Activated effector memory CD4-positive, alpha-beta T cell treated with anti-CD3 and anti-CD28 coated beads, Interleukin-2, amount 50 U/mL, for 16 hours (primary cell): Measurements from ENCODE around the gene VMP1.

ENCODE experiments used
- DNase-seq: peaks from one replicate; pipeline ENCODE4 v3.0.0-alpha.2; 2020

Gene VMP1

GRCh38 chr17:59707149-59707970 lies at the start of gene VMP1, which contains the start of gene PTRH2:
TSS of gene VMP1 (plus strand) at chr17:59707654. CDS start at chr17:59731447, 23,793 bp downstream.
TSS of gene PTRH2 (minus strand) at chr17:59707430. CDS start at chr17:59697978, 9,452 bp downstream.
- DNase-seq = peak; percentile 96

DNA sequence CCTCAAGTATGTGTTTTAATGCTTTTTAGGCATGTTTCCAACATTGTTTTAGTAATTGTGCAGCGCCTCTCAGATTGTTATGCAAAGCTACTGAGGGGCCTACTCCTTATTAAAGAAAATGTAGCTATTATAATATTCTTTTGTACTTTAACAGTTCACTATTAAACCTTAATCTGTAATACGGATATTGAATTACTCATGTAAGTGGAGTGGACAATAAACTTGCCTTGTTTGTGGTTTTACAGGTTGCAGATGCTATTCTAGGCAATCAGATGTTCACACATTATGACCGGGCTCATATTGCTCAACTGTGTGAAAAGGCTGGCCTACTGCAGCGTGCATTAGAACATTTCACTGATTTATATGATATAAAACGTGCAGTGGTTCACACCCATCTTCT lies 41.2 kb upstream of the VMP1 start:
- DNase-seq = no peak

GRCh38 chr17:59668816-59669215 lies 38.6 kb upstream of the VMP1 start:
- DNase-seq = no peak

DNA sequence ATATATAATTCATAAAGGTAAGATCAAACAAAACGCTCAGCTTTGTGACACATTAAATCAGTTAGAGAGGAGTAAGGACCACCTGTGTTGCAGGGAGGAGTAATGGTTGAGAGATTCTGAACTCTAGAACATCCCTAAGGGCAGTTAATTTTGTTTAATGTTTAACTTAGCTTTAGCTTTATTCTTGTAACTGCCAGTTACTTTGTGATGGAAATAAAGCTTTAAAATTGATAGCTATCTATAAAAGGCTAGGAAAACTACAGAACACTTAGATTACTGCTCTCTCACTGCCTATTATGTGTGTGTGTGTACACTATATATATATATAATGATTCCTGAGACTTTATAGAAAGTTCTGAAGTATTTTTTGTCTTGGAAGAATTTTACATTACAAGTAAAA lies 38.0 kb upstream of the VMP1 start:
- DNase-seq = no peak

- DNase-seq = no peak
These were observed 37.5 kb upstream of the VMP1 start for GRCh38 chr17:59669944-59670343.

DNA sequence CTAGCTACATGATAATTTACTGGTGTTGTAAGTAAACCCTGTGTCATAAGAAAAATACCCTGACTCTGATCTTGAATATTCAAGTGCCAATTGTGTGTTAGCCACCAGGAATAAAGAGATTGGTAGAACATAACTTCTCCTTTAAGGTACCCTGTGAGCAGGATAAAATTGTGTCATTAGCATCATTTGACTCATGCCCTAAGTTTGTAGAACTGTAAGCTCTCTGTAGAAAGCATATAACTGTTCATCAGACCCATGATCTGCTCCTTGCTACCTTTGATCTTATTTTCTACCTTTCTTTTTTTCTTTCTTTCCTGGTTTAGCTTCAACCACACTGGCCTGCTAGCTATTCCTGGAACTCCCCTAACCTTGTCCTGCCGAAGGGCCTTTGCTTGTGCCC lies 36.1 kb upstream of the VMP1 start:
- no peak for DNase-seq

GRCh38 chr17:59675231-59675630 lies 32.2 kb upstream of the VMP1 start:
- no peak for DNase-seq

DNA sequence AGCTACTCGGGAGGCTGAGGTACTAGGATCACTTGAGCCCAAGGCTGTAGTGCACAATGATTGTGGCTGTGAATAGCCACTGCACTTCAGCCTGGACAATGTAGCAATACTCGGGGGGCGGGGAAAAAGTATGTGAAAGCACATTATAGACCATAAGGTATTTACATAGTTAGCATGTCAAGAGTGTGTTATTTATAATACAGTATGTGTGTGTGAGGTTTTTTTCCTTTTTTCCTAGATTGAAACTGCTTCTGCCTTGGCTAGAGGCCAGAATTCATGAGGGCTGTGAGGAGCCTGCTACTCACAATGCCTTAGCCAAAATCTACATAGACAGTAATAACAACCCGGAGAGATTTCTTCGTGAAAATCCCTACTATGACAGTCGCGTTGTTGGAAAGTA lies 30.7 kb upstream of the VMP1 start:
- no peak for DNase-seq

DNA sequence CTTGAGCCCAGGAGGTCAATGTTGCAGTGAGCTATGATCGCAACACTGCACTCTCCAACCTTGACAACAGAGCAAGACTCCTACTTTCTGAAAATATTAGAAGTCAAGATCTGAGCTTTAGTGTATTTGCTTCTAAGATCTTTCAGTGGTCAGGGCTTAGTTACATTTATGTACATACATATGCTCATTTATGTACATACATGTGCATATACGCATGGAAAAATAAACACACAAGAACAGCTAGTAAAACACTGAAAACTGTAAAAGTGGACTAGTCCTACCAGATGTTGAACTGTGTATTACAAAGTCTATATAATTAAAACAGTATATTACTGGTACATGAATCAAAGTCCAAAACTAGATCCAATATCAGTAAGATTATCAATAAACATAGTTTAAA lies 28.5 kb upstream of the VMP1 start:
- DNase-seq = no peak

DNA sequence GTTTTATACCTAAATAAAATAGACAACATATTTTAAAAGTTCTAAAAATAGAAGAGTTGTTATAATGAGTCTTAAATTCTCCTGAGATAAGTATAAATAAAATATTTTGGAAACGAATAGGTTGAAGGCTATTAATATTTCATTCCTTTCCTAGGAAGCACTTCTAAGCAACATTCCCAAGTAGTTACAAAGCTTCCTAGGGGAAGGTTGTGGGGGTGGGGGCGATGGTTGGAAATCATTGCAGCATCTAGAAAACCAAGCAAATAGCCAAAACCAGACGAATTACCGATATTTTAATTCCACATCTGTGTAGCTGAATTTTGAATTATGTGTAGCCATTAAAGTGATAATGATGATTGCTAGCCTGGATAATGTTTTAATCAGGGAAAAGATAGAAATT lies 27.1 kb upstream of the VMP1 start:
- no peak for DNase-seq

DNA sequence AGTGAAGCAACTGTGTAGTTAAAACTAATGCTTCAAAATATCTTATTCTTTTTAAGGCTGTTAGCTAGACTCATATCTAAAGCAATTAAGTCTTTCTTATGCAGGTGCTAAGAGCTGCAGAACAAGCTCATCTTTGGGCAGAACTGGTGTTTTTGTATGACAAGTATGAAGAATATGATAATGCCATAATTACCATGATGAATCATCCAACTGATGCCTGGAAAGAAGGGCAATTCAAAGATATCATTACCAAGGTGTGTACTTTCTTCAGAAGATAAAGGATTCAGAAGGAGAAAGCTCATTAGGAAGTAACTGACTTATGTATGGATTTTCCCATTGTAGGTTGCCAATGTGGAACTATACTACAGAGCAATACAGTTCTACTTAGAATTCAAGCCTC lies 24.2 kb upstream of the VMP1 start:
- no peak for DNase-seq

- DNase-seq = no peak
These were observed 22.5 kb upstream of the VMP1 start for GRCh38 chr17:59684967-59685366.

DNA sequence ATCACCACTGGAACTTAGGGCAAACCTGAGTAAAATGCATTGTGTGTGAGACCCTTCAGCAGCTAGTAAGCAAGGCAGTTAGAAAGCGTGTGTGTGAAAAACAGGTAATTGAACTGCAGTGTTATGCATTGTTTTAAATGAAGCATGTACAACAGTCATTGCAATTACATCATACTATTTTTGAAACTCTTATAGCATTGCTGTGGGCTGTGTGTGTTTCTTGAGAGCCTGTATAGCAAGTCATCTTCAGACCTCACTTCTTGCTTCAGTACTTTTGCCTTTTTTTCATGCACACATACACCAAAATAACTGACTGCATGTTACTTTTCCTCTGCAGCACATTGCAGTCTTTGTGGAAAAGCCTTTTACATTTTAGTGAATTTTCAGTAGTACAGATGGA lies 19.4 kb upstream of the VMP1 start:
- DNase-seq = no peak

- DNase-seq = no peak
These were observed 19.0 kb upstream of the VMP1 start for GRCh38 chr17:59688496-59688895.

GRCh38 chr17:59693582-59693981 lies 13.9 kb upstream of the VMP1 start:
- DNase-seq = no peak

GRCh38 chr17:59694344-59694743 lies 13.1 kb upstream of the VMP1 start:
- no peak for DNase-seq

GRCh38 chr17:59695945-59696681 lies 11.3 kb upstream of the VMP1 start:
- DNase-seq = no peak

DNA sequence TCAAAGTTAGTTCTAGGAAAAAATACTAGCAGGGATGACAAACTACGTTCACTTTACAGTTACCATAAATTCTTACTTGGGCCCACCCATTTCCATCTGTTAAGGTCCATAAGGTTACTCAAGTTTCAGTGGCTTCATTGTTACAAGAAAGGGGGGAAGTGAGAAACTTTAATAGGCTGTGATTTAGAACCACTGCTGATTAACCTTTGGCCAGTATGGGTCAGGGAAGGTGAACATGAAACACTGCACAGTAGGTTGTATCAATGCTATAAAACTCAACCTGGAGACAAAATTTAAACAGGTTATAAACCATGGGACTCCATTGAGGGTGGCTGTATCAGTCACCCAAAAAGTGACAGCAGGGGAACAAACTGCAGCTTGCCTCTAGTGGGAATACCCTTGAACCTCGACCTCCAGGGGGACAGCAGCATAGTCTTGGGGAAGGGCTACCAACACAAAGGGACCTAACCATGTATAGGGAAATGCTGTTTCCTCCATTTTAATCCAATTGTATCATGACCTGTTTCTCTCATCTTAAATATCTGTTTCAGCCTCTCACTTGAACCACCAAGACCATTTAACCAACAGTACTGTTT lies 10.7 kb upstream of the VMP1 start:
- DNase-seq = no peak

DNA sequence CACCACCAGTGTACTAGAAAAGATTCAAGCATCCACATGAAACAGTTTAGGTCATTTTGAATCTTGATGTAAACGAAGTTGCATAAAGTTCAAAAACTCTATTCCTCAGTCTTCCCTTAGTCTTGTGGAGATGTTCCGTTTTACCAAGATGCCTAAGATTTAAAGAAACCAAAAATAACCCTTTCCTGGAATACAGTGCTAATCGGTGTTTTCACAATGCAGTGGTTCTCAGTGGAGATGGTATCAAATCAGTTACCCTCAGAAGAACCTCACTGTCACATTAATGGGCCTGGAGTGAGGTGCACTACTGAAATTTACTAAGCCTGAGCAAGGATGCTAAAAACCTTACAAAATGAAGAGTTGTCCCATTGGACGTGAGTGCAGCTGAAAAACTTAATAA lies 9.3 kb upstream of the VMP1 start:
- no peak for DNase-seq

- DNase-seq = no peak
These were observed 8.2 kb upstream of the VMP1 start for GRCh38 chr17:59699218-59699617.

DNA sequence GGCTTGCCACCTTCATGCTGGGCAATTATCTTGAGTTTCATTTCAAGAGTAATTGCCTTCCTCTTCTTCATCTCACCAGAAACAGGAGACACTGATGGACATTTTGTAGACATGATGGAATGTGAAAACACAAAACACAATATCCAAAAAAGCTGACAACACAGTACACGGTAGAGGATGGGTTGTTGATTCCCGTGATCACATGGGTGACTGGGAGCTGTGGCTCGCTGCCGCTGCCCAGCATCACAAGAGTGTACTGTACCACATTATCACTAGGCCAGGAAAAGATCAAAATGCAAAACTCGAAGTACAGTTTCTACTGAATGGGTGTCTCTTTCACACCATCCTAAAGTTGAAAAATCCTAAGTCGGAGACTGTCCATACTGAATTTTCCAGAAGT lies 7.7 kb upstream of the VMP1 start:
- no peak for DNase-seq

DNA sequence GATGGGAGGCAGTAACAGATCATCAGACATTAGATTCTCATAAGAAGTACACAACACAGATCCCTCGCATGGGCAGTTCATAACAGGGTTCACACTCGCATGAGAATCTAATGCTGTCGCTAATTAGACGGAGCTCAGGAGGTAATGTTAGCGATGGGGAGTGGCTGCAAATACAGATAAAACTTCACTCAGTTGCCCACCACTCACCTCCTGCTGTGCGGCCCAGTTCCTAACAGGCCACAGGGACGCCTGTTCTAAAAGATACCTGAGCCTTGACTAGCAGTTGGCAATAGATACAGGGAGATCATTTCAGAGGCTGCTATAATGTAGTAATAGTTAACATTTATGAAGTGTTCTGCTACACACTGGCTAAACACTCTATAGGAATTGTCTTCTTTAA lies 5.2 kb upstream of the VMP1 start:
- no peak for DNase-seq

DNA sequence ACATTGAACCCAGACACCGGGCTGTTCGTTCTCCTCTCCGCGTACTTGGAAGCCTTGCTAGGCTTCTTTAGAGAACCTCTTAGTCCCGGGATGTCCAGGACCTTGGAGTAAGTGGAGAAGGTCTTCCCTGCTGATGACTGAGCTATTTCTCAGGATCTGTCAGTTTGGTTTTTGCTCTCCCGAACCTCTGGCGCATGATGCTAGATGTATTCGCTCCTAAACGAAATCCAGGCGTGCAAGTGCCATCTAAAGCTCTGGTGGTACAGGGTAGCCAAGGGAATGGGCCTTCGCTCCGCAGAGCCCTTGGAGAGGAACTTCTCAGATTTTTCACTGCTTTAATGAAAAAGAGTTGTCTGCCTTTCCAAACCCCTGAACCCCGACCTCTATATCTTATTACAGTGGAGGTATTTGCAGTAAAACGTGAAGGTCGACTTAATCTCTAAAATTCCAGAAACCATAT lies 547 bp downstream of the VMP1 start:
- DNase-seq = no peak

GRCh38 chr17:59711936-59712335 lies 4.5 kb downstream of the VMP1 start:
- DNase-seq = no peak
